IPS-NIHi7 (cell line): Measurements from ENCODE around the gene DUOX2.
"Not testable (repeated sequence)": the region's sequence is repeated elsewhere in the genome, so short reads cannot be mapped to it uniquely, and the experiment has no call there.

ENCODE experiments used
- DNase-seq: peaks from one replicate; pipeline ENCODE4 v3.0.0; 2012; ENCODE audit warnings: mixed read lengths; ENCODE audit errors: extremely low spot score

DUOX2 gene

DNA sequence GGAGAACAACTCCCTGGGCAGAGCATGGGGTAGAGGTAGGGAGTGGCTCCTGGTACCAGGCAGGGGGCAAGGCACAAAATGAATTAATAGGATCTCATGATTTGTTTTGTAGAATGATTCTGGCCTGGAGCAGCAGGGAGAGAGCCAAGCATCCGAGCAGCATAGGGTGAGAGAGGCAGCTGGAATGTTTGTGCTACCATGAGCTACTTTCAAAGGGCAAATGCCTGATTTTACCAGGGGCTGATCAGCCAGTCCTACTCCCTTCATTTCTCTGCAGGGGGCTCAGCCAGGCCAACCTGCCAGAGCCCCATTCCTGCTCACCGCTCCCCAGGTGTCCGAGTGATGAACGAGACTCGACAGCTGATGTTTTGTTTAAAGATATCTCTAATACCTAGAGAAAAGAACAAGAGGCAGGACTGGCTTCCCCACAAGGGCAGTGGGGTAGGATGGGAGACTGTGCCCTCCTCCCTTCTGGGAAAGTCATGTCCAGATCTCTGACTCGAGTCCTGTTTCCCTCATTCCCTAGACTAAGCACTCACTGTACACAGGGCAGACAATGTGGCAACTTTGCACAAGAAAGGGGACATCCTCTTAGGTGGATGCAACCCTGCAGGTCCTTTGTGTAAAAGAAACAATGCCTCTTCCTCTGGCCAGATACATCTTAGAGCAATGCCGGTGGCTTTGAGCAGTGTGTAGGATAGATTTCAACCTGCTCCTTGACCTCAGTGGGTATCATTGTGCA, 12.9 kb downstream of the DUOX2 start:
- DNase-seq, result no peak

DNA sequence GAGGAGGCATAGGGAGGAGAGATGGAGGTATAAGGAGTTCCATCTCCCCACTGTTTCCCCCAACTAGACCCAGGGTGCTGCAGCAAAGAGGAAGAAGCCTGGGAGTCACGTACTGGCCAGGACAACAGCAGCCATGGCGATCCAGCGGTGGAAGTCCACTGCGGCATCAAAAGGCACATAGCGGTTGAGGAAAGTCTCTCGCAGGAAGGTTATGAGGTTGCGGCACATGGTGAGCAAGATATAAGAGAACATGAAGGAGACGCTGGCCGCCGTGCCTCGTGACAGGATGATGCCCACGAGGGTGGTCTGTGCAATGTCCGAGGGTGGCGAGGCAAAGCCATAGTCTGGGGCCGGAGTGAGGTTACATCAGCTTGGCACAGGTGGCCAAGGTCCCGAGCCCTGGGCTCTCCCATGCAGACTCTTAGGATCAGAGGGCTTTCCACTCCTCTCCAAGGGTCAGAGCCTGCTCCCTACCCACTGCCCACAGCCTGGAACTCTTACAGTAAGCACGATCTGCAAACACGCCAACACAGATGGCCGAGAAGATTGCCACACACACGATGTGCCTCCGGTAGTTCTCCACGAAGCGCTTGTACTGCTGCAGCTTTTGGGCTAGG, 14.3 kb downstream of the DUOX2 start:
- no peak for DNase-seq

DNA sequence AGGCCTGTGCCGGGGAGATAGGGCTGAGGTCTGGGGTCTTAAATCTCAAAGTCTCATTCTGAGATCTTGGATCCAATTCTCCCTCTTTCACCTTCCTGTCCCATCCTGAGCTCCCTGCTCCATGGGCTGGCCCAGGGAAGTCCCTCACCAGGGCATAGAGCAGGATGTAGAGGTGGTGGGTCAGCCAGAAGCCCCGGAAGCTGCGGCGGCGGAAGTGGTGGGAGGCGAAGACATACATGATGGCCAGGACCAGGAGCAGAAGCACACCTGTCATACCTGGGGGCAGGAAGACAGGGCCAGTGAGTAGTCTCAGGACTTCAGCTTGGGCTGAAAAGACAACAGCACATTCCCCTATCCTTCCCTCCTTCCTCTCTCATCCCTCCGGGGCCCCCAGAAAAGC, 16.5 kb downstream of the DUOX2 start:
- no peak for DNase-seq

- DNase-seq, result no peak
Measured at GRCh38 chr15:45095661-45096060, 18.3 kb downstream of the DUOX2 start.

DNA sequence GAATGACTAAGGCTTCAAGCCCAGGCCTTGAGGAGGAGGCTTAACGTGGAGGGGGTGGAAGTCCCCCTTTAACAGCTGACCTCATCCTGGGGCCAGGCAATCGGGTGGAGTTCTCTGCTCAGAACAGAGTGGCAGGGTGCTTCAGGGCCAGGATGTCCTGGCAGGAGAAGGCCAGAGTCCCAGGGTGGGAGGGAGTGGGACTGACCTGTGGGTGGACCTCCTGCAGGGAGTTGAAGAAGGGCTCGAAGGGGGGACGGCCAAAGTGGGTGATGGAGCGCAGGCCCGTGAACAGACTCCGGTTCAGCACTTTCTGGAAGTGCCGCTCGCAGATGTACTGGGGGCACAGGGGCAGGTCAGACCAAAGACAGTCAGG, 19.6 kb downstream of the DUOX2 start:
- DNase-seq, result no peak

- DNase-seq, result no peak
Measured at GRCh38 chr15:45093622-45094357, 20.2 kb downstream of the DUOX2 start.

- no peak for DNase-seq
Measured at GRCh38 chr15:45093013-45093412, 21.0 kb downstream of the DUOX2 start.

GRCh38 chr15:45091576-45091975, 22.4 kb downstream of the DUOX2 start:
- no peak for DNase-seq

DNA sequence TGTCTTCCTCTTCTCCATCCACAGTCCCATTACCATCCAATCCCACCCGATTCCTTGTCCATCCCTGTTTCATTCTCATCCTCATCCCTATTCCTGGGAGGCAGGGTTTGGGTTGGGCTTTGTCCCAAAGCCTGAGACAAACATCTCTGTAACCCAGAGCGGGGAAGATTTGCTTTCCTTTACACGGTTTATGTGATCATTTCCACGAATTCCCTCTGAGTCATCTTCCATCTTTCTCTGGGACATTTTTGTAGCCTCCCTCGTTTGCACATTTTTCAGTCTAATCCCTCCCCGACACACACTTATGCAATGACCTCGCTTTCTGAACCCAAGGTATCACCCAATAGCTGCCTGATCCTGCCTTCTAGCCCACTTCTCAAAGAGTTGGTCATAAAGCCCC, 22.8 kb downstream of the DUOX2 start:
- no peak for DNase-seq

- no peak for DNase-seq
Measured at GRCh38 chr15:45089712-45090373, 24.1 kb downstream of the DUOX2 start.

- DNase-seq, result no peak
Measured at GRCh38 chr15:45088801-45089711, 24.9 kb downstream of the DUOX2 start.

DNA sequence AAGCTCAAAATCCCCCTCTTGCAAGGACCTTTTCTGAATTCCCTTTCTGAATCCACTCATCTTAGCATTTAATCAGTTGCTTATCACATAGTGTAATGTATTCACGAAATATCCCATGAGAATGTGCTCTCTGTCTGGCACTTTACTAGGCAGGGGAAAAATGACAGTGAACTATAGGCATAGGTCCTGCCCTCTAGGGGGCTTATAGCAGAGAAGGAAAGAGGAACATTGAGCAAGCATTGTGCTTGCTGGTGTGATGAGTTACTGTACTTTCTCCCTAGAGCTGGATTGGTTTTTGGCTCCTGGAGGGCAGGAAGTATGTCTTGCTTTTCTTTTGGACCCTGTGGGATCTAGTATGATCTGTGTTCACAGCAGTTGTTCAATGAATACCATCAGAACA, 26.5 kb downstream of the DUOX2 start:
- no peak for DNase-seq

DNA sequence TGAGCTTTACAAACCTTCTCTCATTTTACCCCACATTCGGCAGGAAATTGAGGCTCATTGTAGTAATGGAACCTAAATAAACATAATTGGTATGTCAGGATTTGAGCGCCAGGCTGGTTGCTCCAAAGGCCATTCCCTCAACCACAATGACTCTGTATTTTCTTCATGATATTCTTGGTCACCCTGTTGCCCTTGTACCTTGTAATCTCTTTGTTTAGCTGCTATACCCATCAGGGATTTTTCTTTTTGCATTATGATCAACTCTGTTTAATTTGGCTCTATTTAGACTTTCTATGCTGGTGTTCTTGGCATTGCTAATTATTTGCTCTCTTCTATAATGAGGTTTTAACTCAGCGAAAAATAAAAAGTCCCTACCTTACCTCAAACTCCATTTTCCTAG, 29.8 kb downstream of the DUOX2 start:
- no peak for DNase-seq

GRCh38 chr15:45083223-45083622, 30.7 kb downstream of the DUOX2 start:
- no peak for DNase-seq

DNA sequence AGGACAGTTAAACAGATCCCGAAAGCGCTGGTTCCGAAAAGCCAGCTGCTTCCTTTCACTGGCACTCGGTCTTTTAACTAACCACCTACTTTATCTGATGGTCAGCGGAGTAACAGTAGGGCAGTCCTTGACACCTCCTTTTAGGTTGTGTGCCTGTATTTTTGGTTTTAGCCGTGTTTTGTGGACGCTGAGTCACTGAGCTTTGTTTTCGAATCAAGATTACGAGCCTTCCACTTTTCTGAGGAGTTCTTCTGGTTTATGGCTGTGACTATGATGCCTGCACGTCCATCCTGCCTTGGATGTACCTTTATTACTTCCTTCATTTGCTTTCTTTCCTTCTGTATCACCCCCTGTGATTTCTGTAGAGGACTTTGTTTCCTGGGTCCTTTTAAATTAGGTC, 31.6 kb downstream of the DUOX2 start:
- not testable (repeated sequence) for DNase-seq

- not testable (repeated sequence) for DNase-seq
Measured at GRCh38 chr15:45080593-45080992, 33.4 kb downstream of the DUOX2 start.

- not testable (repeated sequence) for DNase-seq
Measured at GRCh38 chr15:45079628-45080246, 34.2 kb downstream of the DUOX2 start.

- not testable (repeated sequence) for DNase-seq
Measured at GRCh38 chr15:45079201-45079600, 34.8 kb downstream of the DUOX2 start.

DNA sequence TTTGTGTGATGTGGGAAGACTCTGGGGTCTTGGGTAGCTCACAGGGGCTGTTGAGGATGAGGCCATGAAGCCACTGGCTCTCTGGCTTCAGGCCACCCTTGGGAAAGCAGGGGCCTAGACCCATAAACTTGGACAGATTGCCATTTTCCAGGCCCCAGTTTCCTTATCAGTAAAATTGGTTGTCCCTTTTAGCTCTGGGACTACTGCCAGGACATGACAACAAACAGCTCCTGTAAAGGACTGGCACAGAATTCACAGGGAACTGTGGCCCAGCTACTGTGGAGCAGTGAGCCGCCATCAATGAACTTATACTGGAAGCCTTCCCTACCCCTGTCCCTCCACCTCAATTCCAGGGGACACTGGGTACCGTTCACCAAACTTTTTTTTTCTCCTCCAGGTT, 36.6 kb downstream of the DUOX2 start:
- not testable (repeated sequence) for DNase-seq

DNA sequence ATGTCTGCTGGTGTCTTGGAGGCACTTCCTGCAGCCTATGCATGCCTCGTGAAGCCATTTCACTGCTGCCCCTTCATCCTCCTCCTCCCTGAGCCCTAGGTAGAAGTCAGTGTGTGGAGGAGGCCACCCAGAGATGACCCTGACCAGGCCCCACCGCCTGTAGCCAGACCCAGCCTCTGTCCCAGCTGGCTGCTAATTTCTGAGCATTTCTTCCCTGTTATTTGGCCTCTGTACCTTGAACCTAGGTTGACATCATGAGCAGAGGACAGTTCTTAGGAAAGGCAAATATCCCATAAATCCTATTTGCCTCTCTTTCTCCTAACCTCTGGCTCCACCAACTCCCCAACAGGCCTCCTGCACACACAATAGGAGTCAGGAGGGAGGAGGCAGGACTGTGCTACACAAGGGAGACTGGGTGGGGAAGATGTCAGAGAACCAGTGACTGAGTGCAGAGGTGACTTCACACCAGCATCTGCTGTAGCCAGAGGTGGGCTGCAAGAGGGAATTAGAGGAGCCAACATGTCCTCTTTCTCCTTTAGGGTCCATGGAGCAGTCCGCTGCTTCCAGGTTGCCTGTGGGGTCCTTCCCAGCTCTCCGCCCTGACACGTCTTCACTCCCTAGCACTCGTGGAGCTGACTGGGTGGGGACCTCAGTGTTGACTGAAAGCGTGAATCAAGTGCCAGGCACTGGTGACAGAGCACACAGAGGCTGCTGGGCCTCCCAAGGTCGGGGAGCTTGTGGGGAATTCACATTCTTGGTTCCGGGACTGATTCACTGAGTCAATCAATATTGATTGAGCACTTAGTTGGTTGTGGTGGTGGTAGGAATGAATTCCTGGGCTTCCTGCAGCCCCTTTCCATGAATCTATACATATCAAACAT, 38.3 kb downstream of the DUOX2 start:
- not testable (repeated sequence) for DNase-seq
